Omental fat pad (tissue), 4 donors: Measurements from ENCODE around the gene GIPC1. TPM values are rescaled to one million over a fixed set of nuclear protein-coding genes. Genes with fewer than 3 reads are reported as not detected.

Experiments
- ATAC-seq: fragments of 150-250 bp; one replicate; pipeline ENCODE4 v1.9.1; 2016; ENCODE audit warnings: mild to moderate bottlenecking, moderate library complexity; ENCODE audit not compliant: low FRiP score
- DNase-seq: peaks from one replicate; pipeline ENCODE4 v3.0.0-alpha.2; 2019; ENCODE audit warnings: low spot score
- total RNA-seq, 4 donors: library from RNA; depleted of rRNA; stranded (reverse); fragments of >200 nt; gene quantifications; one replicate each; pipeline ENCODE4 v1.1.0, GENCODE V29; 2016
- TF ChIP-seq, protein P1 (sequence below), 3 donors: fragments of 450-650 bp; IDR thresholded peaks; one replicate each; pipeline ENCODE4 v1.5.1; 2016 to 2017; ENCODE audit warnings: antibody characterized with exemption in 3 of 3, mild to moderate bottlenecking in 3 of 3, moderate library complexity in 2 of 3

GIPC1 gene
- total RNA-seq, 4 donors from 2014 or later: 47.0 to 77.6 (median 59.0) TPM

GRCh38 chr19:14503285-14503684, 7.4 kb upstream of the GIPC1 start:
- ATAC-seq: no peak
- DNase-seq: no peak
- TF ChIP-seq, protein P1, sequence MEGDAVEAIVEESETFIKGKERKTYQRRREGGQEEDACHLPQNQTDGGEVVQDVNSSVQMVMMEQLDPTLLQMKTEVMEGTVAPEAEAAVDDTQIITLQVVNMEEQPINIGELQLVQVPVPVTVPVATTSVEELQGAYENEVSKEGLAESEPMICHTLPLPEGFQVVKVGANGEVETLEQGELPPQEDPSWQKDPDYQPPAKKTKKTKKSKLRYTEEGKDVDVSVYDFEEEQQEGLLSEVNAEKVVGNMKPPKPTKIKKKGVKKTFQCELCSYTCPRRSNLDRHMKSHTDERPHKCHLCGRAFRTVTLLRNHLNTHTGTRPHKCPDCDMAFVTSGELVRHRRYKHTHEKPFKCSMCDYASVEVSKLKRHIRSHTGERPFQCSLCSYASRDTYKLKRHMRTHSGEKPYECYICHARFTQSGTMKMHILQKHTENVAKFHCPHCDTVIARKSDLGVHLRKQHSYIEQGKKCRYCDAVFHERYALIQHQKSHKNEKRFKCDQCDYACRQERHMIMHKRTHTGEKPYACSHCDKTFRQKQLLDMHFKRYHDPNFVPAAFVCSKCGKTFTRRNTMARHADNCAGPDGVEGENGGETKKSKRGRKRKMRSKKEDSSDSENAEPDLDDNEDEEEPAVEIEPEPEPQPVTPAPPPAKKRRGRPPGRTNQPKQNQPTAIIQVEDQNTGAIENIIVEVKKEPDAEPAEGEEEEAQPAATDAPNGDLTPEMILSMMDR (IDR thresholded peaks at IDR 0.05): no peak

- TF ChIP-seq, protein P1 (IDR thresholded peaks at IDR 0.05): no peak
- DNase-seq (no peak), ATAC-seq (no peak)
Observed at GRCh38 chr19:14502334-14503092, 6.6 kb upstream of the GIPC1 start.

DNA sequence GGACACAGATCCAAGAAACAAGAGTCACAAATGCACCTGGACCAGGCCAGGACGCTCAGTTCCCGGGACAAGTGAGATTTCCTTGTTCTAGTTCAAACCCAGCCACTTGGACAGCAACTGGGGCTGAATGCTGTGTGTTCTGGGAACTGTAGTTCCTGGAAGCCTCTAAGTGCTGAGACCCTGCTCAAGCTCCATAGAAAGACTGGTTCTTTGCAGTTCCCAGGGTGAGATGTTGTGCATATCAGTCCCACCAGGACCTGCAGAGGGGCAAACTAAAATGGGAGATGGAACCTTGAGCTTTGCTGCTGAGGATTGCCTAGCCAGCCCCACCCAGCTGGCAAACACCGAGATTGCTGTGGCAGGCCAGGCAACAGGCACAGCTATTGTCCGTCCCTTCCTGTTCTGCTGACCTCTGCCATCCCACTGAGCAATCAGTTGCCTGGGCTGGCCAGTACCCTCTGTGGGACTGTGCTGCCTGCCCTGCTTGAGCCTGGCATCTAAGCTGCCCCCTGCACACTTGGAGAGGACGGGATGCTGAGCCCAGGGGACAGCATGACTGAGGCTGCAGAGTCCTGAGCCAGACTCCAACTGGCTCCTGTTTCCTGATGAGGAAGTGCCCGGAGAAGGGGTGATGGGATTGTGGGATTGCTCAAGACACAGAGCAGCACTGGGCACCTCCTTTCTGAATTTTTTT, 1.4 kb upstream of the GIPC1 start:
- ATAC-seq: no peak
- no peak for DNase-seq
- TF ChIP-seq, protein P1 (IDR thresholded peaks at IDR 0.05): no peak

- TF ChIP-seq, protein P1 (IDR thresholded peaks at IDR 0.05): no peak
- ATAC-seq (no peak), DNase-seq (no peak)
Observed at GRCh38 chr19:14496834-14497227, 904 bp upstream of the GIPC1 start.

DNA sequence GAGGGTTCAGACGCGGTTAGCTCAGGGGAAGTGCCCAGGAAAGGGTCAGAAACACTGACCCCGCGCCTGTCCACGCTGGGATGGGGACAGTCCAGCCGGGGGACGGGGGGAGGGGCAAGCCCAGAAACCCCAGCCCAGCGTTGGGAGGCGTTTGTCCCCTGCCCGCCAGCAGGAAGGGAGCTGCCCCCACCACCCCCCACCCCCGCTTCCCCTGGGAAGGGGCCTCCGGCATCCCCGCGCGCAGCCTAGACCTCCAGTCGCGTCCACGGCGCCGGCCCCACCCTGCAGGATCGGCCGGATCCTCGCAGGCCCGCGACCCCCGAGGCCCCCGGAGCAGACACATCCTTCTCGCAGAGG, 277 bp downstream of the GIPC1 start:
- DNase-seq (no peak), ATAC-seq (no peak)
- TF ChIP-seq, protein P1 (IDR thresholded peaks at IDR 0.05): no peak

- TF ChIP-seq, protein P1 (IDR thresholded peaks at IDR 0.05): no peak
- no peak for ATAC-seq
- DNase-seq: no peak
Observed at GRCh38 chr19:14494910-14495671, 836 bp downstream of the GIPC1 start.
